HUES64 (cell line): ENCODE measurements around the gene CCL13.

Experiments
- H3K27ac ChIP-seq: 2 replicates; pipeline ENCODE4 v1.7.0; 2013; ENCODE audit warnings: low read depth, low read length, inconsistent platforms
- H3K27me3 ChIP-seq: 2 replicates; pipeline ENCODE4 v1.6.1; 2013; ENCODE audit warnings: mild to moderate bottlenecking, low read length; ENCODE audit not compliant: insufficient read depth
- H3K36me3 ChIP-seq: 2 replicates; pipeline ENCODE4 v1.6.1; 2013; ENCODE audit warnings: mild to moderate bottlenecking, low read length; ENCODE audit not compliant: insufficient read depth
- H3K4me1 ChIP-seq: 2 replicates; pipeline ENCODE4 v1.6.1; 2013; ENCODE audit warnings: mild to moderate bottlenecking, low read length, moderate library complexity; ENCODE audit not compliant: insufficient read depth
- H3K4me3 ChIP-seq: 2 replicates; pipeline ENCODE4 v1.5.1; 2013; ENCODE audit warnings: mild to moderate bottlenecking, low read length, moderate library complexity
- H3K9ac ChIP-seq: 2 replicates; pipeline ENCODE4 v1.6.1; 2013; ENCODE audit warnings: mild to moderate bottlenecking, low read depth, low read length
- H3K9me3 ChIP-seq: 2 replicates; pipeline ENCODE4 v1.6.1; 2013; ENCODE audit warnings: low read depth, low read length; ENCODE audit not compliant: insufficient read depth
- WGBS: fragments of 150-250, 120-280 bp; methylation state at CpG from one replicate; pipeline ENCODE4 v1.1.7; 2013; ENCODE audit warnings: missing lambda C conversion rate; 5-methylcytosine and 5-hydroxymethylcytosine counted together

Gene CCL13

DNA sequence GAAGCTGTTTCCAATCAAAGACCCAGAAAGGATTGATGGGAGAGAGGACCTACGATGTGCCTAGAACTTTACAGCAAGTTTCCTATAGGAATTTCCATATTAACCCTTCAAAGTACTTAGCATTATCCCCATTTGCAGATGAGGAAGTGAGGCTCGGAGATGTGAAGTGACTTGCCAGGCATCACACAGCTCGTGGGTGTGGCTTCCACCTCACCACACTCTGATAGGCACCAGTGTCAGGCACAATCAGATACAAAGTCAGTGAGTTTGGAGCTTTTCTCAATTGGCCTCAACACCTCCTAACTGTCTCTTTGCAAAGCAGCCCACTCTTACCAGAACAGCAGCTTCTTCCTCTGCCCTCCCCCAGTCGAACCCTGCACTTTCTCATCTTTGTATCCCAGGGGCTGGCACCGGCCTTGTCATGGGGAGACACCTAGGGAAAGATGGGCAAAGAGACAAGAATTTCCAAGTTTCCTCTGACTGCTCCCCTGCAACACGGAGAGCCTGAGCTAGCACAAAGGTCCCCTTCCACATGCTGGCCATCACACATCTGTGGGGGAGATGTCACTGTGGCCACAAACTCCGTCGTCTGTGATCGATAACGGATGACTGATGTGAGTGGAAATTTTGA is 44.1 kb downstream of the CCL13 start:
- Histone ChIP-seq H3K27me3 (no peaks in the 10 kb centered on the region), H3K9ac (no peak overlapping the region), H3K4me1 (0 out of 2 replicates have a peak, but pooled peaks cover 9% of the 10 kb centered on the region), H3K4me3 (no peak overlapping the region), H3K36me3 (no peaks in the 10 kb centered on the region), H3K9me3 (no peaks in the 10 kb centered on the region), H3K27ac (no peak overlapping the region)
- WGBS = 86% methylated on average over 10 of the region's 10 CpGs

DNA sequence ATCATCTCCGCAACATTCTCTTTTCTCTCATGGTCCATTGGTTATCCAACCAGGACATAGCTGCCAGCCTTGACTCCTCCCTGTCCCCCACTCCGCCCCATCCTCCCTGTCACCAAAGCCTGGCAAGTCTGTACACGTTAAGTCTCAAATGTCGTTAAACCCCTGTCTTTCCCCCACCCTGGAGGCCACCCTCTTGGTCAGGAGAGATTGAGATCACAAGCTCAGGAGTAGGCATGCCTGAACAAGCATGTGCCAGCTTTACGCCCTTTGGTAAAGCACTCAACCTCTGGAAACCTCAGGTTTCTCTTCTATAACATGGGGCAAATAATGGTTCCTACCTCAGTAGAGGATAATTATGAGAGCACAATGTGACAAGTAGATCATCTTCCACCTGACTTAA is 44.9 kb downstream of the CCL13 start:
- Histone ChIP-seq H3K27ac (no peak overlapping the region), H3K9ac (no peak overlapping the region), H3K4me3 (no peak overlapping the region), H3K27me3 (no peaks in the 10 kb centered on the region), H3K4me1 (0 out of 2 replicates have a peak, but pooled peaks cover 9% of the 10 kb centered on the region), H3K36me3 (no peaks in the 10 kb centered on the region), H3K9me3 (no peaks in the 10 kb centered on the region)
- 89% methylated on average over 5 of the region's 5 CpGs for WGBS

DNA sequence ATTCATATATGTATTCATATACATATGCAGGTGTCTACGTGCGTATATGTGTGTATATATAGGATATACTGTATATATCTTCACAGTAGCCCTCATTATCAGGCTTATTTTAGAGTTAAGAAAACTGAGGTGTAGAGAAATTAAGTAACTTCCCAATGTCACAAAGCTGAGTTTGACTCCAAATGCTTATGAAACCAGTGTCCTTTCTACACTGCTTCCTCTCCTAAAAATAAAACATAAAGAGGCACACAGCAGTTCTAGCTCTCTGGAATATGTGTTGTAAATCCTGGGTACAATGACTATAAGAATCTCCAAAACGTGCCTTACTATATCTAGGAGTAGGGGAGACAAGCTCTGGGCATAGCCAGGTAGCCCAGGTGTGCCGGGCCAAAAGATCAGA is 46.7 kb downstream of the CCL13 start:
- Histone ChIP-seq H3K4me3 (no peak overlapping the region), H3K4me1 (no peaks in the 10 kb centered on the region), H3K36me3 (no peaks in the 10 kb centered on the region), H3K9me3 (no peaks in the 10 kb centered on the region), H3K27ac (no peak overlapping the region), H3K9ac (no peak overlapping the region), H3K27me3 (peaks cover 6% of the 10 kb centered on the region; the same call in 1 of the 2 replicates)
- 50% methylated on average over 2 of the region's 4 CpGs for WGBS

- Histone ChIP-seq H3K36me3 (no peaks in the 10 kb centered on the region), H3K4me1 (peaks cover 15% of the 10 kb centered on the region; the same call in 1 of the 2 replicates), H3K4me3 (no peak overlapping the region), H3K9ac (no peak overlapping the region), H3K9me3 (no peaks in the 10 kb centered on the region), H3K27me3 (peaks cover 32% of the 10 kb centered on the region), H3K27ac (no peak overlapping the region)
- 91% methylated on average over 6 of the region's 6 CpGs for WGBS
Observed at GRCh38 chr17:34406226-34406625, 49.9 kb downstream of the CCL13 start.
